Ecto neural progenitor cell (in vitro differentiated cells): ENCODE results near the gene MEI4.
"Not testable (repeated sequence)": the region's sequence is repeated elsewhere in the genome, so short reads cannot be mapped to it uniquely, and the experiment has no call there.

Source experiments
- DNase-seq: peaks from one replicate; pipeline ENCODE4 v3.0.0-alpha.2; 2018; ENCODE audit warnings: low spot score

Gene MEI4

DNA sequence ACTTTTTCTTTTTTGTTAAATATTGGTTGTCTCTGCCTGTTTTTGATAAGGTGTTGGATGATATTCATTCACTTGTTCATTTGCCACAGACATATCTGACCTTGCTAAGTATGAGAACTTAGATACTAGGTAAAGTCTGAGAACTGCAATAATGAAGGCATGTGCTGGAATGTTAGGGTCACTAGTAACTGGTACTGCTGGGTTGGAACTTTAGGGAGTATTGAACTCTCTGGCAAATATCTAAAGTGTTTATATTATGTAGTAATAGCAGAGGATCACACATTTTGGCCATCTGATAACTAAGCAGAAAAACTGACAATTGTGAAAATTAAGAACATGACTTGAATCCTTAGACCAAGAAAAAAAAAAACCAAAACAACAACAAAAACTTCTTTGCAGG, 162.7 kb downstream of the MEI4 start:
- DNase-seq = no peak

DNA sequence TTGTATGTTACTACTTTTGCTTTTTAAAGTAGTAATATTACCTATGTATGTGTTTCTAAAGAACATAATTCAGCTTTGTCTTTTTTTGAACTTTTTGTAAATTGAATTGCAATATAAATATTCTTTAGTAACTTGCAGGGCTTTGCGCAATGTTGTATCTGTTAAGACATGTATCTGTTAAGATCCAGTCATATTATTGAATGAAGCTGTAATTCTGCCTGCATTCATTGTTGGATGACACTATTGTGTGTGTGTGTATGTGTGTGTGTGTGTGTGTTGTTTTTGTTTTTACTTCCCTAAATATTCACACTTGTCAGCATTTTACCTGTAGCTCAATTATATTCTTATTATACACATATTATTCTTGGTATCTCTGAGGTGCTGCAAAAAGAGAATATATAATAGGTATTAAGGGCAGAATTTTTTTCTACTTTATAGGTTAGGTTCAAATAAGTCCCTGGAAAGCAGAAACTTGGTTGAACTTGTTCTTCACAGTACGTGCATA, 164.0 kb downstream of the MEI4 start:
- DNase-seq = no peak

DNA sequence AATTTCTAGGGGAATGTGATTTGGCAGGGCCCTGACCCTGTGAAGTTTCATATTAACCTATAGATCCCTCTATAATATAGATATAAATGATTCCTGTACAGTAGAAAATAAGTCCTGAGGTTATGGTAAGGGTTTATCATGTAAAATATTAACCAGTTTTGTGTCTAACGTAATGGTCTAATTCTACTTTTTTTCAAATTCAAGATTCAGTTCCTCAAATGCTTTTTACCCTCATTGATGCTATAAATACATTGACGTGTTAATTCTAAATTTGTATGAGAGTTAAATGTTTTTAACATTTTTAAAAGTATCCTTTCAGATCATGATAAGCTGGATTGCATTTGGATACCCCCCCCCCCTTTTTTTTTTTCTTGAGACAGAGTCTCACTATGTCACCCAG, 169.4 kb downstream of the MEI4 start:
- no peak for DNase-seq

GRCh38 chr6:77825204-77825603, 172.4 kb downstream of the MEI4 start:
- no peak for DNase-seq

DNA sequence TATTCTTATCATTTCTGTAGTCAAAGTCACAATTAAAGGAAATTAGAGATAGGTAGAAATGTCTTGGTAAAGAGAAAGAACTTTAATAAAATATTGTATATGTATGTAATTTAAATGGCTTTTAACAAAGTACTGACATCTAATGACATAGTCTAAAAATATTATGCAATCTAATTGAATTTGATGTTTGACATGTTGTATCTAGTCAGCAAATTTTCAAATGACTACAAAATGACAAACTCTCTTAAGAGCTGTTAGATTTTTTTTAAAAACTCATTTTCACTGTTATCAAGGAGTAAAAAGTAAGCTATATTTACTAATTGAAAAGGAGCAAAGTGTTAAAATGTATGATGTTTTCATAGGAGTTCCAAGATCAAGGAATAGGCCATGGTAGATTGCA, 176.9 kb downstream of the MEI4 start:
- DNase-seq = no peak

DNA sequence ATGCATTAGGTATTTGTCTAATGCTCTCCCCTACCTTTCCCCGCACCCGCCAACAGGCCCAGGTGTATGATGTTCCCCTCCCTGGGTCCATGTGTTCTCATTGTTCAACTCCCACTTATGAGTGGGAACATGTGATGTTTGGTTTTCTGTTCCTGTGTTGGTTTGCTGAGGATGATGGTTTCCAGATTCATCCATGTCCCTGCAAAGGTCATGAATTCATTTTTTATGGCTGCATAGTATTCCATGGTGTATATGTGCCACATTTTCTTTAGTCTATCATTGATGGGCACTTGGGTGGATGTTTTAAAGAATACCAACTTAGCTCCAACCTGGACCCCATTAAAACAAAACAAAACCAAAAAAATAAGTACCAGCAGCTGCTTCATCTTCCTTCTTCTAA, 180.9 kb downstream of the MEI4 start:
- not testable (repeated sequence) for DNase-seq

DNA sequence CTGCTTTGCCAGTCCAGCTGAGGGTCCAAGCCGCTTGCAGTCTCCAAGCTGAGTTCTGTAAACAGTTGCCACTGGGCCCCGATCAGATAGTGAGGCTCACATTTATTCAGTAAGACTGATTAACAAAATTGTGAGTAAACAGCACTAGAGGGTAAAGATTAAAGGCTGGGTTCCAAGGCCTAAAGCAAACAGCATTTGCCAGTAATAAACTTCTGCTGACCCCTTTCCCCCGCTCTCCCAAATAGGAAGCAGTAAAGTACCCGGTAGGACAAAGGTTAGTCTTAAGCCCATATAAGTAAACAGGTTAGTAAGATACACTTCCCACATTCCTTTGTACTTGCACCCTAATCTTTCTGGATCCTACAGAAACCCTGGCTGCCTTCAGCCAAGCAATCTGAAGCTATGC, 181.8 kb downstream of the MEI4 start:
- DNase-seq = no peak

DNA sequence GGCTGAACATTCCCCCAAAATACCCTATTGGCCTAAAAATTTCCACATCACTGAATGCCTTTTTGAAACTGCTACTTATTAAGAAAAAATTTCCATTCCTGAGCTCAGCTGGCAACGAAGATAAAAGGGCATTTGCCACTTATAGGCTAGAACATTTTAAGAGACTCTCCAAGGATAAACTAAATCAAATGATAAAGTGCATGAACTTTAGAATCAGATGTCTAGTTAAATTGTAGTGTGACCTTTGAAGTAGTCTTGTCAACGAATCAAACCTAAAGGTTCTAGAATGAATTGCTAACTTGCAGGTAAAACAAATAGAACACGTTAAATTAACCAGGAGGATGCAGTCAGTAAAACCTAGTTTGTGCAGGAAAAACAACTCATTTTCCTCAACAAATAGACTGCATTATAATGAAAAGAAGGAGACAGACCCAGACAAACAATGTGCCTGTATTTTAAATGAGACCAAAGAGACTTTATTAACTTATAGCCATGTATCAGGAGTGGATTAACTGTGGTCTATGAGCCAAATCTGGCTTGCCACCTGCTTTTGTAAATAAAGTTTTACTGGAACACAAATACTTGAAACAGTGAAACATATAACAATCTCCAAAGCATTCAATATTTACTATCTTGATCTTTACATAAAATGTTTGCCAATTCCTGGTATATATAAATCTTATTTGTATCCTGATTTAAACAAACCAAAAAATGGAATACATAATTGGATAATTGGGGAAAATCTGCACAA, 184.4 kb downstream of the MEI4 start:
- DNase-seq = no peak

GRCh38 chr6:77839292-77839691, 186.5 kb downstream of the MEI4 start:
- no peak for DNase-seq

- DNase-seq = no peak
Measured at GRCh38 chr6:77844822-77845221, 192.0 kb downstream of the MEI4 start.

- DNase-seq = no peak
Measured at GRCh38 chr6:77853401-77853800, 200.6 kb downstream of the MEI4 start.

- no peak for DNase-seq
Measured at GRCh38 chr6:77856391-77856790, 203.6 kb downstream of the MEI4 start.

- no peak for DNase-seq
Measured at GRCh38 chr6:77857421-77857820, 204.6 kb downstream of the MEI4 start.

GRCh38 chr6:77876300-77876699, 223.5 kb downstream of the MEI4 start:
- DNase-seq = no peak

DNA sequence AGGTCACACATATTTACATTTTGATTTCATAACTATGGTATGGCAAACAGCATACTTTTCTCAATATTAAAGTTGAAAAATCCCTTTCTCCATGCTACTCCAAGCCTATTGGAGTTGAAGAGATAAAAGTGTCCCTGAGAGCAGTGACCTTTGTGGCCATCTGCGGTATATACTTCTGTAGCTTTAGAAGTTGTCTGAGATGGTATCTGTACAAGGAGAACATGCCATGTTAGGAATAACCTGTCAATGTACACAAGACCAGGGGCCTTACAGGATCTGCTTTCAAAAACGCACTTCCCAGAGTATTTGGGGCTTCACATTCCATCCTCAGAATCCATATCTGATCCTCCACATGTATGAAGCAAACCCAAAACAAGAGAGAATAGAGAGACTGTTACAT, 226.7 kb downstream of the MEI4 start:
- no peak for DNase-seq

GRCh38 chr6:77880501-77880900, 227.7 kb downstream of the MEI4 start:
- DNase-seq = no peak

- DNase-seq = no peak
Measured at GRCh38 chr6:77883851-77884250, 231.0 kb downstream of the MEI4 start.

- no peak for DNase-seq
Measured at GRCh38 chr6:77893391-77893790, 240.6 kb downstream of the MEI4 start.

- DNase-seq = no peak
Measured at GRCh38 chr6:77906070-77906469, 253.2 kb downstream of the MEI4 start.

- no peak for DNase-seq
Measured at GRCh38 chr6:77910826-77911225, 258.0 kb downstream of the MEI4 start.

- DNase-seq = no peak
Measured at GRCh38 chr6:77926198-77926751, 273.4 kb downstream of the MEI4 start.

- no peak for DNase-seq
Measured at GRCh38 chr6:77930382-77930781, 277.5 kb downstream of the MEI4 start.

- no peak for DNase-seq
Measured at GRCh38 chr6:77930952-77931351, 278.1 kb downstream of the MEI4 start.

DNA sequence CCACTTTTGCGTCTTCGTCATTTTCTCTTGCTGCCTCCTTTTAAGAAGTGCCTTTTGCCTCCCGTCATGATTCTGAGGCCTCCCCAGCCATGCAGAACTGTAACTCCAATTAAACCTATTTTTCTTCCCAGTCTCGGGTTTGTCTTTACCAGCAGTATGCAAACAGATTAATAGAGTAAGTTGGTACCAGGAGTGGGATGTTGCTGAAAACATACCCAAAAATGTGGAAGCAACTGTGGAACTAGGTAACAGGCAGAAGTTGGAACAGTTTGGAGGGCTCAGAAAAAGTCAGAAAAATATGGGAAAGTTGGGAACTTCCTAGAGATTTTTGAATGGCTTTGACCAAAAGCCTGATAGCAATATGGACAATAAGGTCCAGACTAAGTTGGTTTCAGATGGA, 309.2 kb downstream of the MEI4 start:
- no peak for DNase-seq
